H1 (cell line): ENCODE results near the gene UBP1. TPM values are rescaled to one million over a fixed set of nuclear protein-coding genes. Genes with fewer than 3 reads are reported as not detected.
A peak's percentile ranks its signal among the peaks of the same experiment; 100 is the strongest.

ENCODE experiments used
- CTCF ChIA-PET: fragments of 300-600 bp; sonication (Branson Sonifier 250); formaldehyde crosslinking; loops from one replicate; lab custom pipeline; 2021; ENCODE audit not compliant: partially characterized antibody; lab: Charles Lee
- POLR2A ChIA-PET: fragments of 300-600 bp; sonication (Branson Sonifier 250); formaldehyde crosslinking; loops from one replicate; lab custom pipeline; 2021; ENCODE audit warnings: inconsistent platforms; ENCODE audit not compliant: partially characterized antibody; lab: Charles Lee
- DNase-seq, 2 experiments: peaks; one replicate each; pipeline versions ENCODE4 v3.0.0 to v3.0.0-alpha.2; 2010 to 2022; ENCODE audit warnings: low spot score in 2 of 2, low read depth in 1 of 2, mixed read lengths in 1 of 2
- FAIRE-seq: peaks from 2 replicates; lab custom pipeline; 2011; peaks lifted over from hg19 to GRCh38; lab: Jason Lieb, UNC
- H2AFZ ChIP-seq: 2 replicates; pipeline ENCODE4 v1.8.1; 2012; ENCODE audit warnings: low read length, inconsistent platforms
- H2AK5ac ChIP-seq: 2 replicates; pipeline ENCODE4 v1.6.1; 2013; ENCODE audit warnings: low read depth, low read length
- H2BK120ac ChIP-seq: replicated peaks from 2 replicates; pipeline ENCODE3; 2013; ENCODE audit warnings: low read depth, low read length, inconsistent platforms
- H2BK12ac ChIP-seq: 2 replicates; pipeline ENCODE4 v1.6.1; 2013; ENCODE audit warnings: low read depth, low read length
- H2BK15ac ChIP-seq: 2 replicates; pipeline ENCODE4 v1.6.1; 2013; ENCODE audit warnings: low read length
- H2BK20ac ChIP-seq: 2 replicates; pipeline ENCODE4 v1.6.1; 2013; ENCODE audit warnings: low read length
- H2BK5ac ChIP-seq: 2 replicates; pipeline ENCODE4 v1.6.1; 2013; ENCODE audit warnings: low read depth, low read length
- H3K14ac ChIP-seq: 2 replicates; pipeline ENCODE4 v1.6.1; 2013; ENCODE audit warnings: inconsistent platforms; ENCODE audit not compliant: insufficient read length
- H3K18ac ChIP-seq: 2 replicates; pipeline ENCODE4 v1.6.1; 2013; ENCODE audit warnings: low read length; ENCODE audit errors: extremely low read depth
- H3K23ac ChIP-seq: 2 replicates; pipeline ENCODE4 v1.6.1; 2013; ENCODE audit warnings: inconsistent platforms; ENCODE audit not compliant: insufficient read length
- H3K23me2 ChIP-seq: 2 replicates; pipeline ENCODE4 v1.6.1; 2013; ENCODE audit warnings: low read depth, low read length
- H3K27ac ChIP-seq: 2 replicates; pipeline ENCODE4 v1.6.1; 2011; ENCODE audit warnings: low read depth, low read length, inconsistent platforms
- H3K27me3 ChIP-seq, 4 experiments: replicated peaks in 1 of 4; 1 replicate in 1 of 4; 2 replicates in 3 of 4; pipeline versions ENCODE4 v1.6.1 to v1.8.1; 2011 to 2013; ENCODE audit warnings: low read length in 3 of 4, mild to moderate bottlenecking in 3 of 4, inconsistent platforms in 2 of 4, mixed read lengths in 2 of 4, moderate library complexity in 1 of 4; ENCODE audit not compliant: control insufficient read depth in 3 of 4, insufficient read depth in 3 of 4; ENCODE audit errors: extremely low read depth in 1 of 4
- H3K36me3 ChIP-seq, 4 experiments: 2 replicates each; pipeline versions ENCODE4 v1.6.1 to v1.8.1; 2011 to 2013; ENCODE audit warnings: mild to moderate bottlenecking in 4 of 4, low read length in 3 of 4, moderate library complexity in 2 of 4, control low read depth in 1 of 4, inconsistent platforms in 1 of 4; ENCODE audit not compliant: insufficient read depth in 4 of 4, control insufficient read depth in 2 of 4
- H3K4ac ChIP-seq: replicated peaks from 2 replicates; pipeline ENCODE3; 2013; ENCODE audit warnings: low read length, low read depth, mixed read lengths, inconsistent platforms; ENCODE audit not compliant: insufficient read length
- H3K4me1 ChIP-seq, 4 experiments: replicated peaks in 1 of 4; 1 replicate in 1 of 4; 2 replicates in 3 of 4; pipeline versions ENCODE4 v1.6.1 to v1.8.1; 2011 to 2013; ENCODE audit warnings: low read length in 3 of 4, inconsistent platforms in 2 of 4, mixed read lengths in 1 of 4; ENCODE audit not compliant: insufficient read depth in 4 of 4, control insufficient read depth in 3 of 4
- H3K4me2 ChIP-seq, 2 experiments: 2 replicates each; pipeline versions ENCODE4 v1.6.1 to v1.8.1; 2011 to 2013; ENCODE audit warnings: low read depth in 2 of 2, low read length in 2 of 2, control low read depth in 1 of 2, inconsistent platforms in 1 of 2, mild to moderate bottlenecking in 1 of 2; ENCODE audit not compliant: insufficient read depth in 1 of 2
- H3K4me3 ChIP-seq, 4 experiments: fragments of 200-600, 300-600 bp in 1 of 4; sonication (generic), shearing (Covaris generic), sonication (Bioruptor Twin) in 1 of 4; 2 replicates each; pipeline versions ENCODE4 v1.5.1 to v1.8.1; 2011 to 2016; ENCODE audit warnings: low read length in 4 of 4, low read depth in 3 of 4, control low read depth in 2 of 4, inconsistent platforms in 2 of 4, mild to moderate bottlenecking in 2 of 4, mixed read lengths in 1 of 4, moderate library complexity in 1 of 4; ENCODE audit not compliant: insufficient read depth in 2 of 4; ENCODE audit errors: extremely low read depth in 1 of 4
- H3K56ac ChIP-seq: replicated peaks from 2 replicates; pipeline ENCODE3; 2013; ENCODE audit warnings: low read depth, mild to moderate bottlenecking, mixed read lengths, low read length, inconsistent platforms; ENCODE audit not compliant: insufficient read length
- H3K79me1 ChIP-seq: 2 replicates; pipeline ENCODE4 v1.6.1; 2013; ENCODE audit warnings: low read depth, low read length, control low read depth
- H3K79me2 ChIP-seq, 2 experiments: 2 replicates each; pipeline versions ENCODE4 v1.6.1 to v1.8.1; 2012 to 2013; ENCODE audit warnings: low read length in 2 of 2, mild to moderate bottlenecking in 2 of 2, inconsistent platforms in 1 of 2; ENCODE audit not compliant: insufficient read depth in 2 of 2, control insufficient read depth in 1 of 2
- H3K9ac ChIP-seq, 4 experiments: replicated peaks in 1 of 4; 1 replicate in 1 of 4; 2 replicates in 3 of 4; pipeline versions ENCODE4 v1.6.1 to v1.8.1; 2011 to 2013; ENCODE audit warnings: low read depth in 3 of 4, low read length in 3 of 4, control low read depth in 2 of 4, mild to moderate bottlenecking in 2 of 4, moderate library complexity in 2 of 4, inconsistent platforms in 1 of 4; ENCODE audit errors: extremely low read depth in 1 of 4
- H3K9me3 ChIP-seq, 2 experiments: 2 replicates each; pipeline versions ENCODE4 v1.6.1 to v1.8.1; 2012 to 2013; ENCODE audit warnings: mild to moderate bottlenecking in 2 of 2, moderate library complexity in 2 of 2, control low read depth in 1 of 2, inconsistent platforms in 1 of 2, low read depth in 1 of 2, low read length in 1 of 2, mixed read lengths in 1 of 2; ENCODE audit not compliant: insufficient read depth in 2 of 2
- H4K20me1 ChIP-seq, 2 experiments: replicated peaks in 1 of 2; 2 replicates each; pipeline versions ENCODE3 to v1.8.1; 2011 to 2013; ENCODE audit warnings: inconsistent platforms in 2 of 2, low read length in 2 of 2, mild to moderate bottlenecking in 1 of 2; ENCODE audit not compliant: insufficient read depth in 2 of 2, control insufficient read depth in 1 of 2
- H4K5ac ChIP-seq: 2 replicates; pipeline ENCODE4 v1.6.1; 2013; ENCODE audit warnings: low read length, low read depth, mixed read lengths, inconsistent platforms; ENCODE audit not compliant: insufficient read length
- H4K8ac ChIP-seq: 2 replicates; pipeline ENCODE4 v1.8.0; 2013; ENCODE audit warnings: mild to moderate bottlenecking, moderate library complexity, low read length, inconsistent platforms; ENCODE audit not compliant: insufficient read depth; ENCODE audit errors: extremely low read depth
- H4K91ac ChIP-seq: replicated peaks from 2 replicates; pipeline ENCODE3; 2013; ENCODE audit warnings: low read length, mixed read lengths, inconsistent platforms; ENCODE audit not compliant: insufficient read length
- BCL11A ChIP-seq, 2 experiments: IDR thresholded peaks; one replicate each; pipeline ENCODE4 v1.6.1; 2011; ENCODE audit warnings: low read depth in 2 of 2, low read length in 2 of 2, mild to moderate bottlenecking in 2 of 2
- CTCF ChIP-seq, 3 experiments: IDR thresholded peaks; 1 replicate in 2 of 3; 2 replicates in 1 of 3; pipeline versions ENCODE4 v1.5.1 to v1.6.1; 2011; ENCODE audit warnings: low read length in 3 of 3, mild to moderate bottlenecking in 3 of 3, inconsistent platforms in 2 of 3, low read depth in 1 of 3, moderate library complexity in 1 of 3; ENCODE audit not compliant: insufficient read depth in 1 of 3; ENCODE audit errors: control extremely low read depth in 1 of 3
- EGR1 ChIP-seq: IDR thresholded peaks from 2 replicates; pipeline ENCODE4 v1.6.1; 2011; ENCODE audit warnings: low read depth, low read length, borderline replicate concordance
- JUN ChIP-seq: IDR thresholded peaks from 2 replicates; pipeline ENCODE4 v1.6.1; 2011; ENCODE audit warnings: low read depth, mild to moderate bottlenecking, improper control_type of control experiment, low read length
- POU5F1 ChIP-seq: IDR thresholded peaks from 2 replicates; pipeline ENCODE4 v1.6.1; 2011; ENCODE audit warnings: low read depth, mild to moderate bottlenecking, low read length, moderate library complexity
- RAD21 ChIP-seq, 2 experiments: IDR thresholded peaks in 1 of 2; conservative IDR thresholded peaks in 1 of 2; 2 replicates each; pipeline ENCODE4 v1.6.1; 2011; ENCODE audit warnings: low read depth in 2 of 2, low read length in 2 of 2, improper control_type of control experiment in 1 of 2, inconsistent platforms in 1 of 2, mild to moderate bottlenecking in 1 of 2, moderate library complexity in 1 of 2
- RBBP5 ChIP-seq: IDR thresholded peaks from 2 replicates; pipeline ENCODE4 v1.7.1; 2012; ENCODE audit warnings: low read depth, mild to moderate bottlenecking, inconsistent platforms, low read length, moderate library complexity, borderline replicate concordance
- SAP30 ChIP-seq: fragments of 300-600 bp; sonication (generic); IDR thresholded peaks from 2 replicates; pipeline ENCODE4 v1.7.1; 2012; ENCODE audit warnings: low read length, moderate library complexity, mild to moderate bottlenecking, inconsistent platforms; ENCODE audit not compliant: insufficient read depth, insufficient replicate concordance
- WGBS, 2 experiments: shearing (Covaris generic) in 1 of 2; methylation state at CpG; one replicate each; pipeline versions ENCODE4 v1.1.6 to v1.1.7; 2013 to 2015; ENCODE audit warnings: low lambda C conversion rate in 2 of 2, mixed read lengths in 2 of 2, inconsistent platforms in 1 of 2, low coverage in 1 of 2, missing lambda C conversion rate in 1 of 2; ENCODE audit not compliant: insufficient replicate concordance in 2 of 2, insufficient coverage in 1 of 2, insufficient read length in 1 of 2; ENCODE audit errors: extremely low coverage in 1 of 2, missing lambda C conversion rate in 1 of 2; 5-methylcytosine and 5-hydroxymethylcytosine counted together
- polyA plus RNA-seq, 7 experiments: library from polyadenylated mRNA; depleted of rRNA in 3 of 7; stranded (reverse) in 5 of 7; unstranded in 2 of 7; fragments of >200 nt in 5 of 7; fragments of 200-250 nt in 2 of 7; gene quantifications; 1 replicate in 5 of 7; 2 replicates in 1 of 7; 4 replicates in 1 of 7; pipeline versions ENCODE4 v1.2.1 to v1.2.3, GENCODE V29; 2011 to 2013; ENCODE audit warnings: missing spikeins in 2 of 7, mixed read lengths in 2 of 7
- total RNA-seq: library from RNA; stranded (reverse); fragmentation: NEBNext Ultra II Directional; extraction: Animal tissue kit (Norgen Biotek cat#: 25700); gene quantifications from 2 replicates; pipeline ENCODE4 v1.2.1, GENCODE V29; 2021

The UBP1 gene
- total and polyA plus RNA-seq, 2 of the 8 experiments (the other 6 are each of a cell fraction or from before 2014, with no cell fraction given), result 47.3 to 71.9 TPM

- H3K36me3 ChIP-seq, result peaks cover 2 to 46% (median 11%) of the 10 kb centered on the region in 4 experiments; a peak in 5 of 8 replicates
- 81% methylated on average over 2 of the region's 2 CpGs; no CpG with 5 or more reads in 1 of the 2 experiments for WGBS, 2 experiments
- TF ChIP-seq POU5F1 (no peak), EGR1 (no peak), SAP30 (no peak), JUN (no peak), RBBP5 (no peak), BCL11A (IDR thresholded peaks at IDR 0.05; ENCODE audit: low read depth in 2 of 2, low read length in 2 of 2) (no peak), CTCF (IDR thresholded peaks at IDR 0.05; ENCODE audit: control extremely low read depth in 1 of 3, insufficient read depth in 1 of 3, low read depth in 1 of 3, low read length in 3 of 3) (peak in 2 of 3 experiments; percentile 38 to 47; a peak in 3 of 4 replicates), RAD21 (IDR thresholded peaks at IDR 0.05 in 1 of 2, conservative IDR thresholded peaks at IDR 0.05 in 1 of 2; ENCODE audit: low read depth in 2 of 2, low read length in 2 of 2) (peak; percentile 25 to 42; a peak in 2 of 4 replicates)
Measured at GRCh38 chr3:33420966-33421365, 19.2 kb downstream of the UBP1 start.

More at GRCh38 chr3:33420966-33421365, 19.2 kb downstream of the UBP1 start:
- Histone ChIP-seq H2AK5ac (no peak overlapping the region), H2BK15ac (no peak overlapping the region), H4K5ac (no peak overlapping the region), H2BK120ac (no peak overlapping the region), H3K4me2 (no peak overlapping the region), H3K4me1 (peaks cover 0 to 9% (median 8%) of the 10 kb centered on the region in 4 experiments; a peak in 4 of 7 replicates), H3K23me2 (no peaks in the 10 kb centered on the region), H4K8ac (no peak overlapping the region), H3K9ac (no peak overlapping the region), H3K27ac (no peak overlapping the region), H3K56ac (no peak overlapping the region), H3K14ac (no peak overlapping the region), H3K18ac (no peak overlapping the region), H3K4ac (no peak overlapping the region), H3K9me3 (no peaks in the 10 kb centered on the region), H2AFZ (no peak overlapping the region), H2BK20ac (no peak overlapping the region), H4K91ac (no peak overlapping the region), H2BK12ac (no peak overlapping the region), H3K4me3 (no peak overlapping the region), H3K23ac (no peak overlapping the region), H4K20me1 (peaks cover 3 to 4% of the 10 kb centered on the region in 2 experiments), H3K79me2 (peaks cover 3 to 67% of the 10 kb centered on the region in 2 experiments; a peak in 3 of 4 replicates), H3K27me3 (no peaks in the 10 kb centered on the region), H2BK5ac (no peak overlapping the region), H3K79me1 (no peaks in the 10 kb centered on the region)
- ChIA-PET CTCF (interaction anchor here (1.2 to 1.6 kb wide), 9 partner anchors 8 to 366 kb away, joined by 3 to 6 read pairs (median 3); no protein-coding TSS in a partner anchor), POLR2A (interaction anchor here (1.2 to 2.4 kb wide), 2 partner anchors 15 to 19 kb away, joined by 3 to 9 read pairs; partner anchors contain the start of gene UBP1)
- DNase-seq, result no peak
- FAIRE-seq, result no peak
